ENCODE results near the gene ETV3.

The ETV3 gene

DNA sequence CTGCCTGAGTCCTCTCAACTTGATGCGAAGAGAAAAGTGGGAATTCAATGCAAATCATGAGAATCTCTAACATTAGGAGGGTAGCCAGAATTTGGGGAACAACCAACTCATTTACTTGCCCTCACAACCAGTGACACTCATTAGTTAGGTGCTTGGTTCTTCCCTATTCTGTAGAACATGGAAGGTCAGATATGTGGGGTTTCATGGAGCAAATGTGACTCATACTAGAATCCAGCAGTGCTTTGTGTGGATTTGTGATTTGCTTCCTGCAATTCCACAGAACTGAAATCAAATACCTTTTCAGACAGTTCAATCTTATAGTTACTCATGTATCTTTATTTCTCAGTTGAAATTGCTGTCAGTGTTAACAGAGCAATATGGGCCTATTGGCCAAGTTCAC is 6.9 kb upstream of the ETV3 start:
- TF ChIP-seq TOX (CRISPR knock-in tag; IDR thresholded peaks at IDR 0.05; ENCODE audit: borderline replicate concordance) (no peak), CSDC2 (CRISPR knock-in tag; IDR thresholded peaks at IDR 0.05) (no peak), ZNF8 (CRISPR knock-in tag; IDR thresholded peaks at IDR 0.05) (no peak), RARB (CRISPR knock-in tag; IDR thresholded peaks at IDR 0.05) (no peak), ARNTL (CRISPR knock-in tag; IDR thresholded peaks at IDR 0.05; ENCODE audit: borderline replicate concordance, low read depth) (no peak), SNAI2 (CRISPR knock-in tag; IDR thresholded peaks at IDR 0.05) (no peak), OSR1 (CRISPR knock-in tag; IDR thresholded peaks at IDR 0.05) (no peak), ISL1 (CRISPR knock-in tag; IDR thresholded peaks at IDR 0.05) (no peak), ZNF70 (CRISPR knock-in tag; IDR thresholded peaks at IDR 0.05) (no peak), PPARA (CRISPR knock-in tag; IDR thresholded peaks at IDR 0.05; ENCODE audit: borderline replicate concordance) (no peak), ESRRG (CRISPR knock-in tag; IDR thresholded peaks at IDR 0.05) (no peak), TCF4 (CRISPR knock-in tag; IDR thresholded peaks at IDR 0.05; ENCODE audit: borderline replicate concordance) (no peak), ZFP30 (CRISPR knock-in tag; IDR thresholded peaks at IDR 0.05) (no peak), ZC3H10 (CRISPR knock-in tag; IDR thresholded peaks at IDR 0.05) (no peak), ZFP3 (CRISPR knock-in tag; IDR thresholded peaks at IDR 0.05) (no peak)
- TF ChIP-seq, protein P1, sequence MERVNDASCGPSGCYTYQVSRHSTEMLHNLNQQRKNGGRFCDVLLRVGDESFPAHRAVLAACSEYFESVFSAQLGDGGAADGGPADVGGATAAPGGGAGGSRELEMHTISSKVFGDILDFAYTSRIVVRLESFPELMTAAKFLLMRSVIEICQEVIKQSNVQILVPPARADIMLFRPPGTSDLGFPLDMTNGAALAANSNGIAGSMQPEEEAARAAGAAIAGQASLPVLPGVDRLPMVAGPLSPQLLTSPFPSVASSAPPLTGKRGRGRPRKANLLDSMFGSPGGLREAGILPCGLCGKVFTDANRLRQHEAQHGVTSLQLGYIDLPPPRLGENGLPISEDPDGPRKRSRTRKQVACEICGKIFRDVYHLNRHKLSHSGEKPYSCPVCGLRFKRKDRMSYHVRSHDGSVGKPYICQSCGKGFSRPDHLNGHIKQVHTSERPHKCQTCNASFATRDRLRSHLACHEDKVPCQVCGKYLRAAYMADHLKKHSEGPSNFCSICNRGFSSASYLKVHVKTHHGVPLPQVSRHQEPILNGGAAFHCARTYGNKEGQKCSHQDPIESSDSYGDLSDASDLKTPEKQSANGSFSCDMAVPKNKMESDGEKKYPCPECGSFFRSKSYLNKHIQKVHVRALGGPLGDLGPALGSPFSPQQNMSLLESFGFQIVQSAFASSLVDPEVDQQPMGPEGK (CRISPR knock-in tag; IDR thresholded peaks at IDR 0.05; ENCODE audit: borderline replicate concordance): no peak
- TF ChIP-seq, protein P2, sequence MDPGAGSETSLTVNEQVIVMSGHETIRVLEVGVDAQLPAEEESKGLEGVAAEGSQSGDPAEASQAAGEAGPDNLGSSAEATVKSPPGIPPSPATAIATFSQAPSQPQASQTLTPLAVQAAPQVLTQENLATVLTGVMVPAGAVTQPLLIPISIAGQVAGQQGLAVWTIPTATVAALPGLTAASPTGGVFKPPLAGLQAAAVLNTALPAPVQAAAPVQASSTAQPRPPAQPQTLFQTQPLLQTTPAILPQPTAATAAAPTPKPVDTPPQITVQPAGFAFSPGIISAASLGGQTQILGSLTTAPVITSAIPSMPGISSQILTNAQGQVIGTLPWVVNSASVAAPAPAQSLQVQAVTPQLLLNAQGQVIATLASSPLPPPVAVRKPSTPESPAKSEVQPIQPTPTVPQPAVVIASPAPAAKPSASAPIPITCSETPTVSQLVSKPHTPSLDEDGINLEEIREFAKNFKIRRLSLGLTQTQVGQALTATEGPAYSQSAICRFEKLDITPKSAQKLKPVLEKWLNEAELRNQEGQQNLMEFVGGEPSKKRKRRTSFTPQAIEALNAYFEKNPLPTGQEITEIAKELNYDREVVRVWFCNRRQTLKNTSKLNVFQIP (CRISPR knock-in tag; IDR thresholded peaks at IDR 0.05; ENCODE audit: borderline replicate concordance, low read depth): no peak
- TF ChIP-seq, protein P3, sequence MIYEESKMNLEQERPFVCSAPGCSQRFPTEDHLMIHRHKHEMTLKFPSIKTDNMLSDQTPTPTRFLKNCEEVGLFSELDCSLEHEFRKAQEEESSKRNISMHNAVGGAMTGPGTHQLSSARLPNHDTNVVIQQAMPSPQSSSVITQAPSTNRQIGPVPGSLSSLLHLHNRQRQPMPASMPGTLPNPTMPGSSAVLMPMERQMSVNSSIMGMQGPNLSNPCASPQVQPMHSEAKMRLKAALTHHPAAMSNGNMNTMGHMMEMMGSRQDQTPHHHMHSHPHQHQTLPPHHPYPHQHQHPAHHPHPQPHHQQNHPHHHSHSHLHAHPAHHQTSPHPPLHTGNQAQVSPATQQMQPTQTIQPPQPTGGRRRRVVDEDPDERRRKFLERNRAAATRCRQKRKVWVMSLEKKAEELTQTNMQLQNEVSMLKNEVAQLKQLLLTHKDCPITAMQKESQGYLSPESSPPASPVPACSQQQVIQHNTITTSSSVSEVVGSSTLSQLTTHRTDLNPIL (CRISPR knock-in tag; IDR thresholded peaks at IDR 0.05; ENCODE audit: low read depth): no peak
- TF ChIP-seq, protein P4, sequence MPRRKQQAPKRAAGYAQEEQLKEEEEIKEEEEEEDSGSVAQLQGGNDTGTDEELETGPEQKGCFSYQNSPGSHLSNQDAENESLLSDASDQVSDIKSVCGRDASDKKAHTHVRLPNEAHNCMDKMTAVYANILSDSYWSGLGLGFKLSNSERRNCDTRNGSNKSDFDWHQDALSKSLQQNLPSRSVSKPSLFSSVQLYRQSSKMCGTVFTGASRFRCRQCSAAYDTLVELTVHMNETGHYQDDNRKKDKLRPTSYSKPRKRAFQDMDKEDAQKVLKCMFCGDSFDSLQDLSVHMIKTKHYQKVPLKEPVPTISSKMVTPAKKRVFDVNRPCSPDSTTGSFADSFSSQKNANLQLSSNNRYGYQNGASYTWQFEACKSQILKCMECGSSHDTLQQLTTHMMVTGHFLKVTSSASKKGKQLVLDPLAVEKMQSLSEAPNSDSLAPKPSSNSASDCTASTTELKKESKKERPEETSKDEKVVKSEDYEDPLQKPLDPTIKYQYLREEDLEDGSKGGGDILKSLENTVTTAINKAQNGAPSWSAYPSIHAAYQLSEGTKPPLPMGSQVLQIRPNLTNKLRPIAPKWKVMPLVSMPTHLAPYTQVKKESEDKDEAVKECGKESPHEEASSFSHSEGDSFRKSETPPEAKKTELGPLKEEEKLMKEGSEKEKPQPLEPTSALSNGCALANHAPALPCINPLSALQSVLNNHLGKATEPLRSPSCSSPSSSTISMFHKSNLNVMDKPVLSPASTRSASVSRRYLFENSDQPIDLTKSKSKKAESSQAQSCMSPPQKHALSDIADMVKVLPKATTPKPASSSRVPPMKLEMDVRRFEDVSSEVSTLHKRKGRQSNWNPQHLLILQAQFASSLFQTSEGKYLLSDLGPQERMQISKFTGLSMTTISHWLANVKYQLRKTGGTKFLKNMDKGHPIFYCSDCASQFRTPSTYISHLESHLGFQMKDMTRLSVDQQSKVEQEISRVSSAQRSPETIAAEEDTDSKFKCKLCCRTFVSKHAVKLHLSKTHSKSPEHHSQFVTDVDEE (CRISPR knock-in tag; IDR thresholded peaks at IDR 0.05): no peak
- TF ChIP-seq, protein P5, sequence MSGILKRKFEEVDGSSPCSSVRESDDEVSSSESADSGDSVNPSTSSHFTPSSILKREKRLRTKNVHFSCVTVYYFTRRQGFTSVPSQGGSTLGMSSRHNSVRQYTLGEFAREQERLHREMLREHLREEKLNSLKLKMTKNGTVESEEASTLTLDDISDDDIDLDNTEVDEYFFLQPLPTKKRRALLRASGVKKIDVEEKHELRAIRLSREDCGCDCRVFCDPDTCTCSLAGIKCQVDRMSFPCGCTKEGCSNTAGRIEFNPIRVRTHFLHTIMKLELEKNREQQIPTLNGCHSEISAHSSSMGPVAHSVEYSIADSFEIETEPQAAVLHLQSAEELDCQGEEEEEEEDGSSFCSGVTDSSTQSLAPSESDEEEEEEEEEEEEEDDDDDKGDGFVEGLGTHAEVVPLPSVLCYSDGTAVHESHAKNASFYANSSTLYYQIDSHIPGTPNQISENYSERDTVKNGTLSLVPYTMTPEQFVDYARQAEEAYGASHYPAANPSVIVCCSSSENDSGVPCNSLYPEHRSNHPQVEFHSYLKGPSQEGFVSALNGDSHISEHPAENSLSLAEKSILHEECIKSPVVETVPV (CRISPR knock-in tag; IDR thresholded peaks at IDR 0.05): no peak
- ATAC-seq: no peak

DNA sequence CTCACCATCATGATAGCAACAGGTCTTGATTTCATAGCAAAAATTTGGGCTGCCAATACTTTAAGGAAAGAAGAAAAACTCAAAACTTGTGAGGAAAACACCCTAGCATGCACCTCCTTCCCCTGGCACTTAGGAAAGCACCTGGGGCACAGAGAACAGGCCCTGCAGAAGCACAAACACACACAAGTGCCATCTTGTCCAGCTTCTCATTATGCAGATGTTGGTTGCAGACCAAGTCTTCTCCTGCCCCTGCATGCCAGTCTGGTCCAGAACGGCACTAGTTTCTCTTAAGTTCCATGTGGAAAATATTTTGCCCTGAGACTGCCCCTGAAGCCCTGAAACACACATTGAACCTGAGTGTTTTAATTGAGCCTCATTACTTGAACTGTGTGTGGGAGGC is 6.3 kb upstream of the ETV3 start:
- no peak for ATAC-seq
- TF ChIP-seq, protein P2 (CRISPR knock-in tag; IDR thresholded peaks at IDR 0.05; ENCODE audit: borderline replicate concordance, low read depth): no peak
- TF ChIP-seq TOX (CRISPR knock-in tag; IDR thresholded peaks at IDR 0.05; ENCODE audit: borderline replicate concordance): no peak
- TF ChIP-seq ZNF565 (CRISPR knock-in tag; conservative IDR thresholded peaks at IDR 0.05; ENCODE audit: low read depth): no peak

Measured in SK-N-SH treated with all-trans-retinoic acid at 6 μM for 48 hours (cell line).